Measurements from ENCODE around the gene PARD6G.

The PARD6G gene

GRCh38 chr18:80115035-80115434 is 132.3 kb downstream of the PARD6G start (continued):
- TF ChIP-seq ZC3H10 (CRISPR knock-in tag; IDR thresholded peaks at IDR 0.05) (no peak), CSRNP3 (CRISPR knock-in tag; IDR thresholded peaks at IDR 0.05) (no peak), ZFP3 (CRISPR knock-in tag; IDR thresholded peaks at IDR 0.05) (no peak)

GRCh38 chr18:80112624-80113248 is 134.6 kb downstream of the PARD6G start:
- TF ChIP-seq BACH2 (CRISPR knock-in tag; IDR thresholded peaks at IDR 0.05; ENCODE audit: borderline replicate concordance) (no peak), RARB (CRISPR knock-in tag; IDR thresholded peaks at IDR 0.05) (no peak), ZFP30 (CRISPR knock-in tag; IDR thresholded peaks at IDR 0.05) (no peak), PPARA (CRISPR knock-in tag; IDR thresholded peaks at IDR 0.05; ENCODE audit: borderline replicate concordance) (no peak), POU6F1 (CRISPR knock-in tag; IDR thresholded peaks at IDR 0.05; ENCODE audit: borderline replicate concordance, low read depth) (no peak), ZFP3 (CRISPR knock-in tag; IDR thresholded peaks at IDR 0.05) (no peak), ARNTL (CRISPR knock-in tag; IDR thresholded peaks at IDR 0.05; ENCODE audit: borderline replicate concordance, low read depth) (no peak), ISL1 (CRISPR knock-in tag; IDR thresholded peaks at IDR 0.05) (no peak), ZNF565 (CRISPR knock-in tag; conservative IDR thresholded peaks at IDR 0.05; ENCODE audit: low read depth) (no peak), TCF4 (CRISPR knock-in tag; IDR thresholded peaks at IDR 0.05; ENCODE audit: borderline replicate concordance) (no peak), TOX (CRISPR knock-in tag; IDR thresholded peaks at IDR 0.05; ENCODE audit: borderline replicate concordance) (no peak), CSRNP3 (CRISPR knock-in tag; IDR thresholded peaks at IDR 0.05) (no peak), PATZ1 (CRISPR knock-in tag; IDR thresholded peaks at IDR 0.05; ENCODE audit: borderline replicate concordance) (no peak), ZNF70 (CRISPR knock-in tag; IDR thresholded peaks at IDR 0.05) (no peak), ZC3H10 (CRISPR knock-in tag; IDR thresholded peaks at IDR 0.05) (no peak), OSR1 (CRISPR knock-in tag; IDR thresholded peaks at IDR 0.05) (no peak)

GRCh38 chr18:80109676-80110078 is 137.6 kb downstream of the PARD6G start:
- ATAC-seq = peak; percentile 38
- TF ChIP-seq RARB (CRISPR knock-in tag; IDR thresholded peaks at IDR 0.05) (no peak), PATZ1 (CRISPR knock-in tag; IDR thresholded peaks at IDR 0.05; ENCODE audit: borderline replicate concordance) (no peak), ZC3H10 (CRISPR knock-in tag; IDR thresholded peaks at IDR 0.05) (no peak), TCF4 (CRISPR knock-in tag; IDR thresholded peaks at IDR 0.05; ENCODE audit: borderline replicate concordance) (no peak), ZNF8 (CRISPR knock-in tag; IDR thresholded peaks at IDR 0.05) (no peak), CSDC2 (CRISPR knock-in tag; IDR thresholded peaks at IDR 0.05) (no peak), CREB5 (CRISPR knock-in tag; IDR thresholded peaks at IDR 0.05; ENCODE audit: low read depth) (no peak), TSHZ2 (CRISPR knock-in tag; IDR thresholded peaks at IDR 0.05) (no peak), POU6F1 (CRISPR knock-in tag; IDR thresholded peaks at IDR 0.05; ENCODE audit: borderline replicate concordance, low read depth) (no peak), ZFP30 (CRISPR knock-in tag; IDR thresholded peaks at IDR 0.05) (no peak)

More at GRCh38 chr18:80112624-80113248, 134.6 kb downstream of the PARD6G start:
- no peak for ATAC-seq
